ENCODE measurements around the gene DPYD. TPM values are rescaled to one million over a fixed set of nuclear protein-coding genes. Genes with fewer than 3 reads are reported as not detected.

The DPYD gene
- total and polyA plus RNA-seq, 4 donors: 17.7 to 99.3 (median 74.4) TPM

- Histone ChIP-seq H3K9ac (ENCODE audit: insufficient read depth in 1 of 2, low read length in 2 of 2) (no peak overlapping the region), H3K4me3 (no peak overlapping the region), H3K9me3 (ENCODE audit: control insufficient read depth in 4 of 4, insufficient read depth in 3 of 4, low read length in 3 of 4) (no peaks in the 10 kb centered on the region), H3K4me1 (ENCODE audit: control insufficient read depth in 5 of 5, insufficient read depth in 5 of 5, low read length in 5 of 5) (no peaks in the 10 kb centered on the region), H3K27ac (ENCODE audit: low read depth in 1 of 2, low read length in 1 of 2) (no peak overlapping the region), H3K27me3 (ENCODE audit: control insufficient read depth in 3 of 3, insufficient read depth in 3 of 3, low read length in 2 of 3) (no peaks in the 10 kb centered on the region), H3K36me3 (ENCODE audit: control insufficient read depth in 4 of 4, insufficient read depth in 4 of 4, low read length in 4 of 4) (peaks cover 0 to 3% (median 0%) of the 10 kb centered on the region in 4 donors)
- ATAC-seq (ENCODE audit: insufficient read depth, low FRiP score): no peak
- 95 to 97% methylated on average over 5 of the region's 5 CpGs for whole genome bisulfite sequencing, 2 donors
- no peak for DNase-seq
- TF ChIP-seq CTCF (IDR thresholded peaks at IDR 0.05; ENCODE audit: control extremely low read depth, extremely low read depth): no peak
Measured at GRCh38 chr1:97377432-97378034, 543.3 kb downstream of the DPYD start.

GRCh38 chr1:97373000-97373399, 547.8 kb downstream of the DPYD start:
- H3K27ac ChIP-seq (ENCODE audit: low read depth in 1 of 2, low read length in 1 of 2): no peak overlapping the region
- no peak overlapping the region for H3K4me3 ChIP-seq
- ATAC-seq (ENCODE audit: insufficient read depth, low FRiP score) (no peak), DNase-seq (no peak)
- H3K36me3 ChIP-seq (ENCODE audit: control insufficient read depth in 4 of 4, insufficient read depth in 4 of 4, low read length in 4 of 4): peaks cover 0 to 3% (median 0%) of the 10 kb centered on the region in 4 donors
- no peaks in the 10 kb centered on the region for H3K4me1 ChIP-seq (ENCODE audit: control insufficient read depth in 5 of 5, insufficient read depth in 5 of 5, low read length in 5 of 5)
- no peaks in the 10 kb centered on the region for H3K9me3 ChIP-seq (ENCODE audit: control insufficient read depth in 4 of 4, insufficient read depth in 3 of 4, low read length in 3 of 4)
- no peak overlapping the region for H3K9ac ChIP-seq (ENCODE audit: insufficient read depth in 1 of 2, low read length in 2 of 2)
- no peak for TF ChIP-seq CTCF (IDR thresholded peaks at IDR 0.05; ENCODE audit: control extremely low read depth, extremely low read depth)
- 93 to 96% methylated on average over 5 of the region's 5 CpGs for WGBS, 2 donors
- no peaks in the 10 kb centered on the region for H3K27me3 ChIP-seq (ENCODE audit: control insufficient read depth in 3 of 3, insufficient read depth in 3 of 3, low read length in 2 of 3)

GRCh38 chr1:97372531-97372930, 548.3 kb downstream of the DPYD start:
- 83 to 98% methylated on average over 1 of the region's 1 CpG for WGBS, 2 donors

More at GRCh38 chr1:97372531-97372930, 548.3 kb downstream of the DPYD start:
- Histone ChIP-seq H3K9ac (ENCODE audit: insufficient read depth in 1 of 2, low read length in 2 of 2) (no peak overlapping the region), H3K36me3 (ENCODE audit: control insufficient read depth in 4 of 4, insufficient read depth in 4 of 4, low read length in 4 of 4) (peaks cover 0 to 3% (median 0%) of the 10 kb centered on the region in 4 donors), H3K4me1 (ENCODE audit: control insufficient read depth in 5 of 5, insufficient read depth in 5 of 5, low read length in 5 of 5) (no peaks in the 10 kb centered on the region), H3K27ac (ENCODE audit: low read depth in 1 of 2, low read length in 1 of 2) (no peak overlapping the region), H3K27me3 (ENCODE audit: control insufficient read depth in 3 of 3, insufficient read depth in 3 of 3, low read length in 2 of 3) (no peaks in the 10 kb centered on the region), H3K9me3 (ENCODE audit: control insufficient read depth in 4 of 4, insufficient read depth in 3 of 4, low read length in 3 of 4) (no peaks in the 10 kb centered on the region), H3K4me3 (no peak overlapping the region)
- DNase-seq (no peak), ATAC-seq (ENCODE audit: insufficient read depth, low FRiP score) (no peak)
- TF ChIP-seq CTCF (IDR thresholded peaks at IDR 0.05; ENCODE audit: control extremely low read depth, extremely low read depth): no peak

All from lung (tissue), 12 donors.